Endothelial cell of umbilical vein (primary cell): ENCODE measurements around the gene ESPNL. TPM values are rescaled to one million over a fixed set of nuclear protein-coding genes. Genes with fewer than 3 reads are reported as not detected.

ENCODE experiments used
- BruUV-seq: library from RNA; stranded (reverse); fragments of 400-500 nt; replicated peaks from 2 replicates; lab custom pipeline; 2021; lab: Mats Ljungman, UMichigan
- CTCF ChIA-PET: fragments of 300-600, 350-600 bp; sonication (Branson Sonifier 250); formaldehyde crosslinking; loops from one replicate; lab custom pipeline; 2021; ENCODE audit warnings: antibody characterized with exemption, inconsistent platforms; lab: Charles Lee
- POLR2A ChIA-PET: fragments of 300-600, 350-600 bp; sonication (Branson Sonifier 250); formaldehyde crosslinking; loops from one replicate; lab custom pipeline; 2021; ENCODE audit warnings: antibody characterized with exemption, inconsistent platforms; lab: Charles Lee
- DNase-seq: peaks from one replicate; pipeline ENCODE4 v3.0.0-alpha.2; 2011; ENCODE audit warnings: low read depth, low spot score
- FAIRE-seq: peaks from 2 replicates; lab custom pipeline; 2011; peaks lifted over from hg19 to GRCh38; lab: Jason Lieb, UNC
- H2AFZ ChIP-seq: 2 replicates; pipeline ENCODE4 v1.6.0; 2012; ENCODE audit warnings: low read depth, low read length, control low read depth, inconsistent platforms
- H3K27ac ChIP-seq: 2 replicates; pipeline ENCODE4 v1.5.1; 2011; ENCODE audit warnings: low read depth, mild to moderate bottlenecking, control low read depth, low read length, moderate library complexity; ENCODE audit not compliant: insufficient read depth
- H3K27me3 ChIP-seq, 2 experiments: 2 replicates each; pipeline versions ENCODE4 v1.6.0 to v1.6.1; 2011; ENCODE audit warnings: low read length in 2 of 2, mixed read lengths in 1 of 2; ENCODE audit not compliant: control insufficient read depth in 2 of 2, insufficient read depth in 2 of 2
- H3K36me3 ChIP-seq, 2 experiments: 2 replicates in 1 of 2; 3 replicates in 1 of 2; pipeline ENCODE4 v1.5.1; 2011; ENCODE audit warnings: low read length in 2 of 2, mild to moderate bottlenecking in 1 of 2, moderate library complexity in 1 of 2; ENCODE audit not compliant: control insufficient read depth in 2 of 2, insufficient read depth in 2 of 2; ENCODE audit errors: extremely low read depth in 1 of 2
- H3K4me1 ChIP-seq: 3 replicates; pipeline ENCODE4 v1.5.1; 2011; ENCODE audit warnings: mild to moderate bottlenecking, low read length; ENCODE audit not compliant: control insufficient read depth, insufficient read depth; ENCODE audit errors: extremely low read depth
- H3K4me2 ChIP-seq: 2 replicates; pipeline ENCODE4 v1.6.1; 2011; ENCODE audit warnings: low read length, control low read depth, mixed read lengths; ENCODE audit not compliant: insufficient read depth
- H3K4me3 ChIP-seq, 3 experiments: fragments of 200-600 bp in 1 of 3; sonication (generic), shearing (Covaris generic) in 1 of 3; replicated peaks in 1 of 3; 2 replicates each; pipeline ENCODE4 v1.5.1; 2011 to 2016; ENCODE audit warnings: control low read depth in 3 of 3, low read length in 3 of 3, mild to moderate bottlenecking in 2 of 3, inconsistent platforms in 1 of 3, low read depth in 1 of 3, moderate library complexity in 1 of 3; ENCODE audit not compliant: insufficient read depth in 1 of 3
- H3K79me2 ChIP-seq: 2 replicates; pipeline ENCODE4 v1.6.0; 2012; ENCODE audit warnings: low read length, inconsistent platforms; ENCODE audit not compliant: control insufficient read depth, insufficient read depth
- H3K9ac ChIP-seq: replicated peaks from 2 replicates; pipeline ENCODE3; 2011; ENCODE audit warnings: low read length, control low read depth; ENCODE audit not compliant: insufficient read depth; ENCODE audit errors: extremely low read depth
- H3K9me1 ChIP-seq: replicated peaks from 3 replicates; pipeline ENCODE4 v1.6.0; 2011; ENCODE audit warnings: mild to moderate bottlenecking, low read length; ENCODE audit not compliant: control insufficient read depth, insufficient read depth; ENCODE audit errors: extremely low read depth
- H3K9me3 ChIP-seq: replicated peaks from 2 replicates; pipeline ENCODE4 v1.5.1; 2012; ENCODE audit warnings: low read length, inconsistent platforms; ENCODE audit not compliant: control insufficient read depth, insufficient read depth
- H4K20me1 ChIP-seq: replicated peaks from 2 replicates; pipeline ENCODE3; 2011; ENCODE audit warnings: mild to moderate bottlenecking, low read length; ENCODE audit not compliant: control insufficient read depth, insufficient read depth; ENCODE audit errors: extremely low read depth
- CTCF ChIP-seq, 2 donors: IDR thresholded peaks; 1 replicate in 1 of 2; 2 replicates in 1 of 2; pipeline ENCODE4 v1.5.1; 2011; ENCODE audit warnings: low read length in 2 of 2, mild to moderate bottlenecking in 2 of 2, moderate library complexity in 2 of 2, control low read depth in 1 of 2, inconsistent platforms in 1 of 2, low read depth in 1 of 2; ENCODE audit not compliant: insufficient read depth in 1 of 2; ENCODE audit errors: extremely low read depth in 1 of 2
- FOS ChIP-seq: IDR thresholded peaks from 2 replicates; pipeline ENCODE4 v1.6.1; 2011; ENCODE audit warnings: mild to moderate bottlenecking, low read length, moderate library complexity, borderline replicate concordance; ENCODE audit not compliant: insufficient read depth
- dilution Hi-C: fragments of 300-500 bp; cut with MboI; formaldehyde crosslinking; loops from one replicate; pipeline ENCODE4 v1.15.0; 2019; ENCODE audit warnings: low sequenced_read_pairs; ENCODE audit not compliant: extremely low pct_ligation_motif_present
- intact Hi-C: fragments of 100-400 bp; cut with micrococcal nuclease; formaldehyde crosslinking; loops from one replicate; pipeline ENCODE4 v1.10.0; 2022
- polyA plus RNA-seq, 4 experiments: library from polyadenylated mRNA; depleted of rRNA in 3 of 4; stranded (reverse) in 3 of 4; unstranded in 1 of 4; fragments of >200 nt; gene quantifications; 2 replicates each; pipeline versions ENCODE4 v1.2.1 to v1.2.3, GENCODE V29; 2011 to 2012; ENCODE audit warnings: missing spikeins in 1 of 4
- total RNA-seq: library from RNA; stranded (reverse); gene quantifications from 2 replicates; pipeline ENCODE4 v1.2.3, GENCODE V29; 2021

ESPNL gene
- total and polyA plus RNA-seq, 2 donors (not counting 3 experiments of a cell fraction or from before 2014, with no cell fraction given), result not detected

GRCh38 chr2:238168196-238169047 is 68.3 kb downstream of the ESPNL start:
- BruUV-seq, result no TSS peak
- H2AFZ ChIP-seq, result no peak overlapping the region
- H3K9me1 ChIP-seq, result no peaks in the 10 kb centered on the region
- H3K9me3 ChIP-seq, result no peaks in the 10 kb centered on the region
- DNase-seq (no peak), FAIRE-seq (no peak)
- H3K9ac ChIP-seq, result peak overlapping the region; percentile 33
- intact Hi-C loops, result loop anchor here (1.0 kb wide), 1 partner anchor 35 kb away; the partner anchor contains the start of gene ILKAP
- H3K4me1 ChIP-seq, result peaks cover 29% of the 10 kb centered on the region
- no peak overlapping the region for H3K4me3 ChIP-seq
- H3K27ac ChIP-seq, result peak overlapping the region; percentile 89
- ChIA-PET POLR2A (no interaction called here), CTCF (interaction anchor here (1.3 kb wide), 1 partner anchor 9 kb away, joined by 4 read pairs; the partner anchor contains the start of gene ERFE)
- H4K20me1 ChIP-seq, result no peaks in the 10 kb centered on the region
- dilution Hi-C loops, result no loop called here
- H3K79me2 ChIP-seq, result no peaks in the 10 kb centered on the region
- peaks cover 1 to 7% of the 10 kb centered on the region in 2 experiments for H3K27me3 ChIP-seq
- peaks cover 8 to 13% of the 10 kb centered on the region in 2 experiments for H3K36me3 ChIP-seq
- H3K4me2 ChIP-seq, result no peak overlapping the region
- no peak for TF ChIP-seq CTCF (IDR thresholded peaks at IDR 0.05; ENCODE audit: extremely low read depth in 1 of 2, insufficient read depth in 1 of 2, low read depth in 1 of 2, low read length in 2 of 2)
- no peak for TF ChIP-seq FOS
